K562 (cell line): ENCODE data around the gene NUP155. TPM values are rescaled to one million over a fixed set of nuclear protein-coding genes. Genes with fewer than 3 reads are reported as not detected.

Experiments used
- ATF6 ChIP-seq: sonication (generic); formaldehyde crosslinking; IDR thresholded peaks from 2 replicates; pipeline ENCODE4 v1.4.0; 2020; ENCODE audit warnings: mild to moderate bottlenecking, missing genetic modification reagents
- E2F4 ChIP-seq: sonication (generic); formaldehyde crosslinking; IDR thresholded peaks from 2 replicates; pipeline ENCODE4 v1.8.0; 2022; ENCODE audit warnings: mild to moderate bottlenecking, low read depth, missing genetic modification reagents
- E4F1 ChIP-seq: fragments of 250-450 bp; sonication (Bioruptor Pico); IDR thresholded peaks from 2 replicates; pipeline ENCODE4 v1.5.0; 2021; ENCODE audit warnings: mild to moderate bottlenecking, borderline replicate concordance
- ELK3 ChIP-seq: fragments of 450-650 bp; formaldehyde crosslinking; IDR thresholded peaks from 2 replicates; pipeline ENCODE4 v1.4.0; 2020; ENCODE audit warnings: mild to moderate bottlenecking
- FOXJ2 ChIP-seq: fragments of 200-800 bp; sonication (Bioruptor generic); IDR thresholded peaks from 2 replicates; pipeline ENCODE4 v1.6.1; 2016; ENCODE audit warnings: missing genetic modification characterization, missing compliant biosample characterization
- FOXK1 ChIP-seq: sonication (generic); formaldehyde crosslinking; IDR thresholded peaks from 2 replicates; pipeline ENCODE4 v1.8.0; 2022; ENCODE audit warnings: missing genetic modification reagents, mild to moderate bottlenecking, borderline replicate concordance
- ID3 ChIP-seq, 2 experiments: fragments of 250-450 bp in 1 of 2; fragments of 450-650 bp in 1 of 2; sonication (Bioruptor Pico) in 1 of 2; IDR thresholded peaks; 2 replicates each; pipeline versions ENCODE4 v1.6.1 to v1.8.0; 2016 to 2021; ENCODE audit warnings: mild to moderate bottlenecking in 2 of 2, moderate library complexity in 2 of 2, missing compliant biosample characterization in 1 of 2, missing genetic modification characterization in 1 of 2
- JUNB ChIP-seq: fragments of 450-650 bp; formaldehyde crosslinking; conservative IDR thresholded peaks from 2 replicates; pipeline ENCODE4 v1.4.0; 2020; ENCODE audit warnings: mild to moderate bottlenecking
- MXD1 ChIP-seq: fragments of 250-450 bp; sonication (Bioruptor Pico); IDR thresholded peaks from 2 replicates; pipeline ENCODE4 v1.8.0; 2021; ENCODE audit warnings: borderline replicate concordance, mild to moderate bottlenecking, moderate library complexity; ENCODE audit not compliant: poor library complexity, severe bottlenecking
- NUFIP1 ChIP-seq: fragments of 450-650 bp; IDR thresholded peaks from 2 replicates; pipeline ENCODE4 v1.6.1; 2018; ENCODE audit not compliant: partially characterized antibody
- PTRF ChIP-seq: fragments of 450-650 bp; IDR thresholded peaks from 2 replicates; pipeline ENCODE4 v1.6.1; 2016; ENCODE audit warnings: mild to moderate bottlenecking, missing genetic modification characterization, missing compliant biosample characterization
- SAFB2 ChIP-seq: fragments of 200-400 bp; formaldehyde crosslinking; IDR thresholded peaks from 2 replicates; pipeline ENCODE4 v1.6.1; 2018; ENCODE audit warnings: borderline replicate concordance, low read length, low read depth, moderate library complexity; ENCODE audit not compliant: severe bottlenecking
- SREBF2 ChIP-seq: sonication (generic); formaldehyde crosslinking; IDR thresholded peaks from 2 replicates; pipeline ENCODE4 v1.4.0; 2020; ENCODE audit warnings: mild to moderate bottlenecking, missing genetic modification reagents
- ZKSCAN3 ChIP-seq: fragments of 250-450 bp; sonication (Bioruptor Pico); IDR thresholded peaks from 2 replicates; pipeline ENCODE4 v1.4.0; 2020
- ZNF24 ChIP-seq: fragments of 450-650 bp; IDR thresholded peaks from 2 replicates; pipeline ENCODE4 v1.6.1; 2016
- ZNF347 ChIP-seq: fragments of 450-650 bp; formaldehyde crosslinking; IDR thresholded peaks from 2 replicates; pipeline ENCODE4 v1.4.0; 2020; ENCODE audit warnings: low read depth, mild to moderate bottlenecking, moderate library complexity
- ZNF668 ChIP-seq: fragments of 250-450 bp; sonication (Bioruptor Pico); IDR thresholded peaks from 2 replicates; pipeline ENCODE4 v1.8.0; 2022; ENCODE audit warnings: mild to moderate bottlenecking, inconsistent platforms
- ZNF766 ChIP-seq: fragments of 200-800 bp; sonication (Bioruptor generic); conservative IDR thresholded peaks from 2 replicates; pipeline ENCODE4 v1.6.1; 2016; ENCODE audit warnings: missing genetic modification characterization, missing compliant biosample characterization
- polyA plus RNA-seq, 8 experiments: library from polyadenylated mRNA; depleted of rRNA in 4 of 8; stranded (reverse) in 5 of 8; unstranded in 3 of 8; fragments of >200 nt; fragmentation: Nextera tagmentation in 2 of 8; fragmentation: Illumina TruSeq in 1 of 8; extraction: Ambion mirVana in 2 of 8; extraction: Trizol in 1 of 8; gene quantifications; 2 replicates each; pipeline versions ENCODE4 v1.2.1 to v1.2.3, GENCODE V29; 2011 to 2014; ENCODE audit warnings: inconsistent platforms in 1 of 8, missing spikeins in 1 of 8
- total RNA-seq, 7 experiments: library from RNA; depleted of rRNA in 6 of 7; stranded (reverse); fragments of >200 nt in 6 of 7; fragmentation: Illumina TruSeq in 2 of 7; extraction: Trizol in 2 of 7; gene quantifications; 2 replicates each; pipeline versions ENCODE4 v1.2.1 to v1.2.3, GENCODE V29; 2011 to 2021; ENCODE audit warnings: low replicate concordance in 1 of 7

NUP155 gene
- total and polyA plus RNA-seq, 9 of the 15 experiments (the other 6 are each of a cell fraction or from before 2014, with no cell fraction given): 39.3 to 130 (median 77.0) TPM

GRCh38 chr5:37370864-37371726 is at the start of gene NUP155 (continued):
- TF ChIP-seq FOXK1 (CRISPR knock-in tag) (peak; percentile 38), ZNF347 (CRISPR knock-in tag) (no peak), FOXJ2 (tag) (no peak), ELK3 (no peak), ZNF668 (CRISPR knock-in tag) (no peak; the same call in 1 of the 2 replicates), MXD1 (CRISPR knock-in tag) (no peak), SREBF2 (CRISPR knock-in tag) (no peak), PTRF (no peak), E2F4 (peak; percentile 76), NUFIP1 (peak; percentile 86), ZNF24 (0 out of 2 replicates have a peak, but pooled peaks have one; percentile 16), JUNB (CRISPR knock-in tag) (no peak), ZKSCAN3 (CRISPR knock-in tag) (no peak), ATF6 (CRISPR knock-in tag) (peak; percentile 60; the same call in 1 of the 2 replicates), E4F1 (CRISPR knock-in tag) (no peak; the same call in 1 of the 2 replicates), ID3 (CRISPR knock-in tag; IDR thresholded peaks at IDR 0.05) (no peak), ID3 (tag; IDR thresholded peaks at IDR 0.05) (no peak), ZNF766 (CRISPR knock-in tag) (peak; percentile 79; the same call in 1 of the 2 replicates), SAFB2 (no peak)
